SK-N-SH (cell line): ENCODE data around the gene KCNT1. TPM values are rescaled to one million over a fixed set of nuclear protein-coding genes. Genes with fewer than 3 reads are reported as not detected.

ENCODE experiments used
- CTCF ChIA-PET: fragments of 300-600, 350-600 bp; formaldehyde crosslinking; extraction: SDS; loops from one replicate; lab custom pipeline; 2021; lab: Yijun Ruan, JAX
- POLR2A ChIA-PET: fragments of 350-600 bp; sonication (Branson Sonifier 250); formaldehyde crosslinking; extraction: SDS; loops from one replicate; lab custom pipeline; 2020; ENCODE audit warnings: antibody characterized with exemption, inconsistent platforms; lab: Yijun Ruan, JAX
- DNase-seq: peaks from one replicate; pipeline ENCODE4 v3.0.0; 2012
- H2AFZ ChIP-seq: fragments of 200-600 bp; sonication (generic); 2 replicates; pipeline ENCODE4 v1.8.1; 2016; ENCODE audit warnings: antibody characterized with exemption, mild to moderate bottlenecking, low read depth
- H3F3A ChIP-seq: fragments of 200-600 bp; sonication (generic); replicated peaks from 2 replicates; pipeline ENCODE3; 2016; ENCODE audit warnings: antibody characterized with exemption, mild to moderate bottlenecking; ENCODE audit not compliant: insufficient read depth
- H3K27ac ChIP-seq, 2 experiments: fragments of 200-500 bp in 1 of 2; fragments of 200-600 bp in 1 of 2; sonication (Bioruptor generic) in 1 of 2; sonication (generic), shearing (Covaris generic) in 1 of 2; 2 replicates each; pipeline versions ENCODE4 v1.5.1 to v1.6.1; 2014 to 2016; ENCODE audit warnings: low read depth in 2 of 2, inconsistent platforms in 1 of 2, low read length in 1 of 2, mild to moderate bottlenecking in 1 of 2, mixed read lengths in 1 of 2
- H3K27me3 ChIP-seq: fragments of 200-600 bp; sonication (generic), shearing (Covaris generic); 2 replicates; pipeline ENCODE4 v1.6.1; 2016; ENCODE audit warnings: mixed run types; ENCODE audit not compliant: insufficient read depth
- H3K36me3 ChIP-seq, 2 experiments: fragments of 200-500 bp in 1 of 2; fragments of 200-600 bp in 1 of 2; sonication (Bioruptor generic) in 1 of 2; sonication (generic) in 1 of 2; replicated peaks in 1 of 2; 2 replicates each; pipeline versions ENCODE3 to v1.5.1; 2014 to 2016; ENCODE audit warnings: low read length in 1 of 2, mild to moderate bottlenecking in 1 of 2; ENCODE audit not compliant: insufficient read depth in 2 of 2, control insufficient read depth in 1 of 2
- H3K4me1 ChIP-seq, 2 experiments: fragments of 200-500 bp in 1 of 2; fragments of 200-600 bp in 1 of 2; sonication (Bioruptor generic) in 1 of 2; sonication (generic), shearing (Covaris generic) in 1 of 2; 2 replicates each; pipeline versions ENCODE4 v1.5.1 to v1.6.1; 2014 to 2016; ENCODE audit warnings: low read depth in 1 of 2, low read length in 1 of 2, mixed run types in 1 of 2; ENCODE audit not compliant: insufficient read depth in 2 of 2, control insufficient read depth in 1 of 2
- H3K4me2 ChIP-seq: fragments of 200-600 bp; sonication (generic), shearing (Covaris generic); 2 replicates; pipeline ENCODE4 v1.6.1; 2017; ENCODE audit warnings: mixed run types
- H3K4me3 ChIP-seq, 2 experiments: fragments of 200-500 bp in 1 of 2; fragments of 200-600 bp in 1 of 2; sonication (Bioruptor generic) in 1 of 2; sonication (generic), shearing (Covaris generic) in 1 of 2; 2 replicates each; pipeline versions ENCODE4 v1.5.1 to v1.8.1; 2014 to 2016; ENCODE audit warnings: low read depth in 2 of 2, inconsistent platforms in 1 of 2, low read length in 1 of 2, mild to moderate bottlenecking in 1 of 2, mixed read lengths in 1 of 2, moderate library complexity in 1 of 2
- H3K79me2 ChIP-seq: fragments of 200-600 bp; sonication (generic); 2 replicates; pipeline ENCODE4 v1.8.1; 2017; ENCODE audit warnings: mild to moderate bottlenecking; ENCODE audit not compliant: insufficient read depth
- H3K9ac ChIP-seq: fragments of 200-600 bp; sonication (generic); 2 replicates; pipeline ENCODE4 v1.6.1; 2017; ENCODE audit warnings: mixed run types
- H3K9me2 ChIP-seq: fragments of 200-600 bp; sonication (generic); 2 replicates; pipeline ENCODE4 v1.6.1; 2017; ENCODE audit warnings: mixed run types
- H3K9me3 ChIP-seq: fragments of 200-600 bp; sonication (generic); 2 replicates; pipeline ENCODE4 v1.6.1; 2017; ENCODE audit warnings: mixed run types, mild to moderate bottlenecking, moderate library complexity
- H4K20me1 ChIP-seq: fragments of 200-600 bp; sonication (generic); 2 replicates; pipeline ENCODE4 v1.6.1; 2017; ENCODE audit warnings: mild to moderate bottlenecking, mixed run types; ENCODE audit not compliant: insufficient read depth
- CHD2 ChIP-seq: fragments of 150-350 bp; IDR thresholded peaks from 2 replicates; pipeline ENCODE4 v1.6.1; 2018; ENCODE audit warnings: low read length; ENCODE audit not compliant: partially characterized antibody
- CTCF ChIP-seq: fragments of 200-600 bp; sonication (generic); IDR thresholded peaks from 2 replicates; pipeline ENCODE4 v1.6.1; 2017; ENCODE audit warnings: antibody characterized with exemption, mild to moderate bottlenecking, moderate library complexity
- ELF1 ChIP-seq: IDR thresholded peaks from 2 replicates; pipeline ENCODE4 v1.4.0; 2012
- EP300 ChIP-seq, 2 experiments: IDR thresholded peaks; 2 replicates each; pipeline versions ENCODE4 v1.4.0 to v1.6.1; 2012; ENCODE audit warnings: borderline replicate concordance in 1 of 2, low read depth in 1 of 2, low read length in 1 of 2
- FOXJ3 ChIP-seq: sonication (generic); formaldehyde crosslinking; IDR thresholded peaks from 2 replicates; pipeline ENCODE4 v1.5.1; 2020; ENCODE audit warnings: mild to moderate bottlenecking, missing genetic modification reagents
- GABPA ChIP-seq: IDR thresholded peaks from 2 replicates; pipeline ENCODE4 v1.4.0; 2012; ENCODE audit warnings: low read depth, mild to moderate bottlenecking
- IRF3 ChIP-seq: fragments of 150-350 bp; IDR thresholded peaks from 2 replicates; pipeline ENCODE4 v1.6.1; 2016; ENCODE audit warnings: mild to moderate bottlenecking, low read depth, low read length
- JUND ChIP-seq: IDR thresholded peaks from 2 replicates; pipeline ENCODE4 v1.4.0; 2012
- MEF2A ChIP-seq: IDR thresholded peaks from 2 replicates; pipeline ENCODE4 v1.4.0; 2012; ENCODE audit warnings: low read depth, borderline replicate concordance
- MXI1 ChIP-seq: IDR thresholded peaks from 2 replicates; pipeline ENCODE4 v1.6.1; 2012; ENCODE audit warnings: mild to moderate bottlenecking, low read depth, low read length, improper control_type of control experiment
- NFIC ChIP-seq: IDR thresholded peaks from 2 replicates; pipeline ENCODE4 v1.4.0; 2012; ENCODE audit warnings: borderline replicate concordance
- RAD21 ChIP-seq: IDR thresholded peaks from 2 replicates; pipeline ENCODE4 v1.6.1; 2012; ENCODE audit warnings: mild to moderate bottlenecking, low read length
- RCOR1 ChIP-seq: fragments of 150-350 bp; IDR thresholded peaks from 2 replicates; pipeline ENCODE4 v1.6.1; 2017; ENCODE audit warnings: antibody characterized with exemption, low read length
- RFX5 ChIP-seq: IDR thresholded peaks from 2 replicates; pipeline ENCODE4 v1.6.1; 2012; ENCODE audit warnings: mild to moderate bottlenecking, improper control_type of control experiment, low read length
- RXRA ChIP-seq: IDR thresholded peaks from 2 replicates; pipeline ENCODE4 v1.4.0; 2012; ENCODE audit warnings: low read depth, mild to moderate bottlenecking, borderline replicate concordance
- TCF12 ChIP-seq: IDR thresholded peaks from 2 replicates; pipeline ENCODE4 v1.4.0; 2012
- YY1 ChIP-seq: IDR thresholded peaks from 2 replicates; pipeline ENCODE4 v1.4.0; 2012; ENCODE audit warnings: low read depth, mild to moderate bottlenecking
- ZBTB33 ChIP-seq: IDR thresholded peaks from 2 replicates; pipeline ENCODE4 v1.4.0; 2012; ENCODE audit warnings: low read depth, borderline replicate concordance
- WGBS: methylation state at CpG from one replicate; pipeline ENCODE4 v1.1.6; 2017; ENCODE audit warnings: low lambda C conversion rate; 5-methylcytosine and 5-hydroxymethylcytosine counted together
- polyA plus RNA-seq, 3 experiments: library from polyadenylated mRNA; depleted of rRNA; stranded (reverse); fragments of >200 nt; gene quantifications; 2 replicates each; pipeline ENCODE4 v1.2.3, GENCODE V29; 2012
- TF ChIP-seq, protein P1 (sequence below): fragments of 150-350 bp; IDR thresholded peaks from 2 replicates; pipeline ENCODE4 v1.6.1; 2017; ENCODE audit warnings: antibody characterized with exemption, low read length, low read depth, borderline replicate concordance

KCNT1 gene
- polyA plus RNA-seq, 1 of the 3 experiments (the other 2 are of a cell fraction): 0.08 TPM

- TF ChIP-seq RFX5 (no peak), RAD21 (no peak), FOXJ3 (CRISPR knock-in tag) (no peak), RCOR1 (no peak)
Observed at GRCh38 chr9:135737840-135738521, 36.0 kb downstream of the KCNT1 start (continued).

GRCh38 chr9:135739271-135740220, 37.6 kb downstream of the KCNT1 start:
- Histone ChIP-seq H3K4me1 (no peaks in the 10 kb centered on the region), H2AFZ (no peak overlapping the region), H3K27ac (no peak overlapping the region), H3K79me2 (no peaks in the 10 kb centered on the region), H3K36me3 (no peaks in the 10 kb centered on the region), H3K9me2 (no peaks in the 10 kb centered on the region), H3F3A (no peaks in the 10 kb centered on the region), H3K27me3 (no peaks in the 10 kb centered on the region), H3K9ac (no peak overlapping the region), H4K20me1 (no peaks in the 10 kb centered on the region), H3K4me2 (no peak overlapping the region), H3K4me3 (no peak overlapping the region), H3K9me3 (no peaks in the 10 kb centered on the region)
- TF ChIP-seq IRF3: no peak
- no peak for TF ChIP-seq JUND
- no peak for TF ChIP-seq GABPA
- TF ChIP-seq RAD21: no peak
- TF ChIP-seq MEF2A: no peak
- no peak for TF ChIP-seq MXI1
- no peak for TF ChIP-seq ELF1
- TF ChIP-seq FOXJ3 (CRISPR knock-in tag): no peak
- no peak for TF ChIP-seq CHD2
- TF ChIP-seq YY1: no peak
- TF ChIP-seq ZBTB33: no peak
- no peak for TF ChIP-seq NFIC
- no peak for TF ChIP-seq EP300 (IDR thresholded peaks at IDR 0.05; ENCODE audit: borderline replicate concordance in 1 of 2, low read depth in 1 of 2, low read length in 1 of 2)
- TF ChIP-seq, protein P1, sequence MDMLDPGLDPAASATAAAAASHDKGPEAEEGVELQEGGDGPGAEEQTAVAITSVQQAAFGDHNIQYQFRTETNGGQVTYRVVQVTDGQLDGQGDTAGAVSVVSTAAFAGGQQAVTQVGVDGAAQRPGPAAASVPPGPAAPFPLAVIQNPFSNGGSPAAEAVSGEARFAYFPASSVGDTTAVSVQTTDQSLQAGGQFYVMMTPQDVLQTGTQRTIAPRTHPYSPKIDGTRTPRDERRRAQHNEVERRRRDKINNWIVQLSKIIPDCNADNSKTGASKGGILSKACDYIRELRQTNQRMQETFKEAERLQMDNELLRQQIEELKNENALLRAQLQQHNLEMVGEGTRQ: no peak
- TF ChIP-seq CTCF: no peak
- TF ChIP-seq RCOR1: no peak
- TF ChIP-seq RXRA: no peak
- no peak for TF ChIP-seq TCF12
- no peak for DNase-seq
- POLR2A ChIA-PET: no interaction called here
- 54% methylated on average over 17 of the region's 28 CpGs for WGBS
- CTCF ChIA-PET: interaction anchor here (0.6 to 1.6 kb wide), 2 partner anchors 125 to 1315 kb away, joined by 3 read pairs; no protein-coding TSS in a partner anchor
